ENCODE results near the gene ATP6V1C2. TPM values are rescaled to one million over a fixed set of nuclear protein-coding genes. Genes with fewer than 3 reads are reported as not detected.
"Not testable (repeated sequence)": the region's sequence is repeated elsewhere in the genome, so short reads cannot be mapped to it uniquely, and the experiment has no call there.

The ATP6V1C2 gene
- total RNA-seq, 2 donors from 2014 or later, result 0.66 TPM; not detected in 1

DNA sequence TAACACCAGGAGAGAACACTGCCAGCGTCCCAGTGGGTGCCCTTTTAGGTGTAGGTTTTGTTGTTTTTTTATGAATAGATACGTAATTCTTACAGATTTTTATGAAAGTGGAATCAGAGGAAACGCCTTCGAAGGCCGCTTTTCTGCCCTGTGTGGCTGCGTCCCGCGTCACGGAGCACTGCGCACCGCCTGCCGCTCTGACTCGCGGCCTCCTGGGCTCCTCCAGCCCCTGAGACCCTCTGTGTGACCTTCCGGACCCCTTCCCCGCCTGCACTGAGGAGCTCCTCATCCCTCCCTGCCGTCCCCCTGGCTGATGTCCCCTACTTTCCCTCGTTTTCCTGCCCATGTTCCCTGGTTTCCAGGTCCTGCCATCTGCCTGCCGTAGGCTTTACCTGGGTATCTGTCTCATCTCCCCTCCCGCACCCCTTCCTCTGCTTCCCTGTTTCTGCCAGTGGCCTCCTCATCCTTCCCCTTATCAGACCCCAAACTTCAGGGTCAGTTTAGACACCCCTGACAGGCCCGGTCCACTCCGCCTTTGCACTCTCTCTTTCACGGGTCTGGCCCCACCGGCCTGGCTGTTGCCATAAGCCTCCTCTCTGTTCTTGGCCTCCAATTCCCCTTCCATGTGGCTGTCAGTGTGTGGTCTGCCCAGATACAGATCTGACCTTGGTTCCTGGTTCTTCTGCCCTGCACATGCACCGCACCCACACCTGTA lies 58.5 kb downstream of the ATP6V1C2 start:
- WGBS, 2 donors, result 91 to 95% methylated on average over 25 of the region's 25 CpGs
- intact Hi-C loops (cut with DNase I), result no loop called here
- Histone ChIP-seq H3K4me3 (no peak overlapping the region), H3K9me3 (no peaks in the 10 kb centered on the region), H3K4me1 (no peaks in the 10 kb centered on the region), H3K27ac (no peak overlapping the region), H3K36me3 (replicated peaks in 1 of 2; ENCODE audit: insufficient read depth in 1 of 2, low read depth in 2 of 2) (peaks cover 12 to 33% of the 10 kb centered on the region in 2 donors), H3K27me3 (no peaks in the 10 kb centered on the region)
- ATAC-seq (no peak), DNase-seq (peak in 1 of 4 donors; percentile 6)
- TF ChIP-seq CTCF (IDR thresholded peaks at IDR 0.05) (no peak), POLR2A (IDR thresholded peaks at IDR 0.05) (no peak)

GRCh38 chr2:10780491-10780820 lies 59.0 kb downstream of the ATP6V1C2 start:
- Histone ChIP-seq H3K36me3 (replicated peaks in 1 of 2; ENCODE audit: insufficient read depth in 1 of 2, low read depth in 2 of 2) (peaks cover 12 to 35% of the 10 kb centered on the region in 2 donors), H3K4me3 (no peak overlapping the region), H3K27ac (no peak overlapping the region), H3K9me3 (no peaks in the 10 kb centered on the region), H3K4me1 (no peaks in the 10 kb centered on the region), H3K27me3 (no peaks in the 10 kb centered on the region)
- TF ChIP-seq POLR2A (IDR thresholded peaks at IDR 0.05) (no peak), CTCF (IDR thresholded peaks at IDR 0.05) (no peak)
- ATAC-seq (no peak), DNase-seq (peak in 1 of 4 donors; percentile 5)
- 91 to 97% methylated on average over 5 to 11 of the region's 11 CpGs for WGBS, 2 donors
- intact Hi-C loops (cut with DNase I), result no loop called here

GRCh38 chr2:10780821-10781220 lies 59.4 kb downstream of the ATP6V1C2 start:
- ATAC-seq; H3K27me3 ChIP-seq; H3K4me3 ChIP-seq; H3K9me3 ChIP-seq; H3K27ac ChIP-seq; intact Hi-C loops (cut with DNase I); H3K4me1 ChIP-seq; DNase-seq: not testable (repeated sequence)
- H3K36me3 ChIP-seq (replicated peaks in 1 of 2; ENCODE audit: insufficient read depth in 1 of 2, low read depth in 2 of 2), result peaks cover 12 to 37% of the 10 kb centered on the region in 2 donors
- 95 to 97% methylated on average over 6 to 11 of the region's 11 CpGs for WGBS, 2 donors

- H3K4me3 ChIP-seq, result no peak overlapping the region
- no peaks in the 10 kb centered on the region for H3K9me3 ChIP-seq
- ATAC-seq (no peak), DNase-seq (no peak)
- peaks cover 12 to 47% of the 10 kb centered on the region in 2 donors for H3K36me3 ChIP-seq (replicated peaks in 1 of 2; ENCODE audit: insufficient read depth in 1 of 2, low read depth in 2 of 2)
- no peak overlapping the region for H3K27ac ChIP-seq
- intact Hi-C loops (cut with DNase I), result no loop called here
- no peaks in the 10 kb centered on the region for H3K4me1 ChIP-seq
- no peak for TF ChIP-seq POLR2A (IDR thresholded peaks at IDR 0.05)
- TF ChIP-seq CTCF (IDR thresholded peaks at IDR 0.05), result no peak
- no peaks in the 10 kb centered on the region for H3K27me3 ChIP-seq
- 89 to 95% methylated on average over 8 of the region's 8 CpGs for WGBS, 2 donors
These were observed 60.3 kb downstream of the ATP6V1C2 start for GRCh38 chr2:10781746-10782145.

DNA sequence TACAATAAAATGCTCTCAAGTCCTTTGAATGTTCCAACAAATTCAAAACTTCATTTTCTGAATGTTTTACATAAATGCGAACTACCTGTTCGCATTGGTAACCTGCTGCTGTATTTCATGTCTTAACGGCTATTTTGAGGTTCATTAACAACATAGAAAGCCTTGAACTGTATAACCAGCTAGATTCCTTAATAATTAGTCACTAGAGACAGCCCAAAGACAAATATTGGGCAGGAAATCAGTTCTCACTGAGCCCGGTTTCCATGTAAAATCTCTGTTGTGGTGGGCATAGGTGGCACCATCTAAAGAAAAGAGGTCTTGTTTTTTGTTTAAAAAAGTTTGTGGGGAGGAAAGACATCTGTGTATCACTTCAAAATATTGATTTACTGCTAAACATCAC lies 62.0 kb downstream of the ATP6V1C2 start:
- Histone ChIP-seq H3K27ac (no peak overlapping the region), H3K4me3 (no peak overlapping the region), H3K9me3 (no peaks in the 10 kb centered on the region), H3K36me3 (replicated peaks in 1 of 2; ENCODE audit: insufficient read depth in 1 of 2, low read depth in 2 of 2) (peaks cover 12 to 57% of the 10 kb centered on the region in 2 donors), H3K4me1 (no peaks in the 10 kb centered on the region), H3K27me3 (no peaks in the 10 kb centered on the region)
- WGBS, 2 donors, result 70 to 77% methylated on average over 4 of the region's 4 CpGs
- TF ChIP-seq POLR2A (IDR thresholded peaks at IDR 0.05) (no peak), CTCF (IDR thresholded peaks at IDR 0.05) (no peak)
- DNase-seq, result no peak
- intact Hi-C loops (cut with DNase I), result no loop called here
- no peak for ATAC-seq

Data from body of pancreas (tissue), 4 donors.